Coronary artery (tissue), 2 donors: ENCODE measurements around the gene WIF1.

ENCODE experiments used
- DNase-seq: peaks from one replicate; pipeline ENCODE4 v3.0.0-alpha.2; 2017; ENCODE audit warnings: low spot score
- H3K27ac ChIP-seq, 2 donors: fragments of 200-600 bp; sonication (generic); one replicate each; pipeline ENCODE4 v1.5.1; 2016 to 2019
- H3K4me3 ChIP-seq: fragments of 200-600 bp; sonication (generic); 2 replicates; pipeline ENCODE4 v1.5.1; 2016; ENCODE audit warnings: mild to moderate bottlenecking, moderate library complexity
- TF ChIP-seq, protein P1 (sequence below): fragments of 200-600 bp; sonication (generic); IDR thresholded peaks from one replicate; pipeline ENCODE4 v1.5.1; 2019; ENCODE audit warnings: antibody characterized with exemption

Gene WIF1

GRCh38 chr12:65083581-65083980, 37.5 kb downstream of the WIF1 start:
- Histone ChIP-seq H3K27ac (no peak overlapping the region), H3K4me3 (no peak overlapping the region)
- TF ChIP-seq, protein P1, sequence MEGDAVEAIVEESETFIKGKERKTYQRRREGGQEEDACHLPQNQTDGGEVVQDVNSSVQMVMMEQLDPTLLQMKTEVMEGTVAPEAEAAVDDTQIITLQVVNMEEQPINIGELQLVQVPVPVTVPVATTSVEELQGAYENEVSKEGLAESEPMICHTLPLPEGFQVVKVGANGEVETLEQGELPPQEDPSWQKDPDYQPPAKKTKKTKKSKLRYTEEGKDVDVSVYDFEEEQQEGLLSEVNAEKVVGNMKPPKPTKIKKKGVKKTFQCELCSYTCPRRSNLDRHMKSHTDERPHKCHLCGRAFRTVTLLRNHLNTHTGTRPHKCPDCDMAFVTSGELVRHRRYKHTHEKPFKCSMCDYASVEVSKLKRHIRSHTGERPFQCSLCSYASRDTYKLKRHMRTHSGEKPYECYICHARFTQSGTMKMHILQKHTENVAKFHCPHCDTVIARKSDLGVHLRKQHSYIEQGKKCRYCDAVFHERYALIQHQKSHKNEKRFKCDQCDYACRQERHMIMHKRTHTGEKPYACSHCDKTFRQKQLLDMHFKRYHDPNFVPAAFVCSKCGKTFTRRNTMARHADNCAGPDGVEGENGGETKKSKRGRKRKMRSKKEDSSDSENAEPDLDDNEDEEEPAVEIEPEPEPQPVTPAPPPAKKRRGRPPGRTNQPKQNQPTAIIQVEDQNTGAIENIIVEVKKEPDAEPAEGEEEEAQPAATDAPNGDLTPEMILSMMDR, result no peak
- no peak for DNase-seq

DNA sequence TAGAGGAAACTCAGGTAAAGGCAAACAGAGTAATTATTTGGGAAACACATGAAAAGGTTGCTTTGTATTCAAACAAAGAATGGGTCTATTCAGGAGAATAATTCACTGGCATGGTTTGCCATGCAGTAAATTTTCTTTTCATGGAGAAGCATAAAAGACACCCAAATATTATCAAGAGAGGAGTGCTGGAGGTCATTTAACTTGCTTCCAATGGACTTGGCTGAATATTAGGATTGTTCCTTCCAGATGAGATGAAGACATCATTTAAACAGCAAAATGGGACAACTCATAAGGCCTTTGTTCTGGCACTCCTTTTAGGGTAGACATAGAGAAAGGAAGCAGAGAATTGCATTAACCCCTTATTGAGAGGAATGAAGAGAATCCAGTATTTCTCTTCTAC, 38.7 kb downstream of the WIF1 start:
- Histone ChIP-seq H3K27ac (no peak overlapping the region), H3K4me3 (no peak overlapping the region)
- no peak for DNase-seq
- TF ChIP-seq, protein P1, result no peak

DNA sequence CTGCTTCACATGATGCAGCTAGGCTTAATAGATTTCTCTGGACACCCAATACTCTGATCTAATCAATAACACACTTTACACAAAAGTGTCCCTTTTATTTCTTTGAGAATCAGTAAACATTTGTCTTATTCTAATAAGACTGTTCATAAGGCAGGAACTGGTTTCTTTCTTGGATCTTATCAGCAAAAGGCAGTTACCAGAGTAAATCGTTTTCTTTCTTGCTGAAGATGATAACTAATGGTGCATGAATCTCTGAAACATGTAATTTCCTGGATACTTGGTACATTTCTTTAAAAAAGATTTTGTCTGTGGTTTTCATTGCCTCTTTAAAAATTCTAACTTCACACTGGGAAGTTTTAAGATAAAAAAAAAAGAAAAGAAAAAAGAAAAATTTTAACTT, 39.6 kb downstream of the WIF1 start:
- Histone ChIP-seq H3K27ac (no peak overlapping the region), H3K4me3 (no peak overlapping the region)
- DNase-seq, result no peak
- TF ChIP-seq, protein P1, result no peak

DNA sequence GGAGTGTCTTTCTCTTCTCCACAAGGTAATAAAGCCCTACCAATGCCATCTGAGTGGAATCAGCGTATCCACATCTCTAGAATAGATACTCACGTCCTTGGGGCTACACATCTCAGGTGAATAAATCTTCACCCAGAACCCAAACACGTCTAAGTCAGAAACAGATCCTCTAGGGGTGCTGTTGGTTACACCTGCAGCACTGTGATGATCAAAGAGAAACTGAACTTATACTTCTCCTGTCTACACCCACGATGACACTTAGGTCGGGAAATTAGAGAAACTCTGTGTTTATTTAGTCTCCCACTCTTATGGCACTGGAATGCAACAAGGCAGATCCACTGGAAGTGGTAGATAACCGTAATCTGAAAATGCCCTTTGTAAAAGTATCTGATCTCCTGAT, 46.2 kb downstream of the WIF1 start:
- TF ChIP-seq, protein P1, result no peak
- H3K27ac ChIP-seq, result no peak overlapping the region

DNA sequence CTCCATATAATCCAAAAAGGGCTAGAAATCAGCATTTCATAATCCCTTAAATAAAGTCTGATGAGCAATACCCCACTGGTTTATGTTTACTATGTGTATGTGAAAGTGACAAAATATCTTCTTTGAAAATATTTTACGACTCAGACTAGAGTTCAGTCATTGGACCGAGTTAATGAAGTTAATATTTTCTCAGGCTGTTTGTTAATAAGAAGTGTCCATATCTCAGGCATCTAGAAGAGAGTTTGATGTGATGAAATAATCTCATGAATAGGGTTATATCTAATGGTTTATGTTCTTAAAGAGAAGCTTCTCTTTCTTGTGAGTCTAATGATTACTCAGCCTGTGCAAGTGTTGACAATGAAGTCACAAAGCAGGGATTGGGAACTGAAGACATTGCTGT, 51.8 kb downstream of the WIF1 start:
- TF ChIP-seq, protein P1, result no peak
- no peak for DNase-seq
- Histone ChIP-seq H3K27ac (no peak overlapping the region), H3K4me3 (no peak overlapping the region)

More for the DNA sequence above, 46.2 kb downstream of the WIF1 start:
- no peak for DNase-seq
- no peak overlapping the region for H3K4me3 ChIP-seq

- TF ChIP-seq, protein P1, result no peak
- no peak overlapping the region for H3K27ac ChIP-seq
- DNase-seq, result no peak
- H3K4me3 ChIP-seq, result no peak overlapping the region
These were observed 53.7 kb downstream of the WIF1 start for GRCh38 chr12:65067383-65067782.

DNA sequence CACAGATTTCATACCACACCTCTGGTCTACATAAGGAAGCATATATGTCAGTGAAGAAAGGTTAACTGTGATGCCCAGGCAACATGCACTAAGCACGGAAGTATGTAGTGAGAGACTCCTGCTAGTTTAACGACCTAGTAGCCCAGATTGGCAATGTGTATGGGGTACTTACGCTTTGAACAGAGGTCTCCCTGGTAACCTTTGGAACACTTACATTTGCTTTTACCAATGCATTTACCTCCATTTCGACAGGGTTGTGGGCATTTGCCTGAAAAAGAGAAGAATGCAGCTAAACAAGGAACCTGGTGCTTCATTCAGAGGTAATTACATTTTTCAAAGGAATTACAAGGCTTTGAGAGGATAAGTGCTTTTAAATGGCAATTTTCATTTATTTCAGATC, 65.2 kb downstream of the WIF1 start:
- DNase-seq, result no peak
- TF ChIP-seq, protein P1, result no peak
- no peak overlapping the region for H3K4me3 ChIP-seq

More for the DNA sequence above, 65.2 kb downstream of the WIF1 start:
- no peak overlapping the region for H3K27ac ChIP-seq
